ENCODE measurements around the gene AQR.
A peak's percentile ranks its signal among the peaks of the same experiment; 100 is the strongest.

The AQR gene

DNA sequence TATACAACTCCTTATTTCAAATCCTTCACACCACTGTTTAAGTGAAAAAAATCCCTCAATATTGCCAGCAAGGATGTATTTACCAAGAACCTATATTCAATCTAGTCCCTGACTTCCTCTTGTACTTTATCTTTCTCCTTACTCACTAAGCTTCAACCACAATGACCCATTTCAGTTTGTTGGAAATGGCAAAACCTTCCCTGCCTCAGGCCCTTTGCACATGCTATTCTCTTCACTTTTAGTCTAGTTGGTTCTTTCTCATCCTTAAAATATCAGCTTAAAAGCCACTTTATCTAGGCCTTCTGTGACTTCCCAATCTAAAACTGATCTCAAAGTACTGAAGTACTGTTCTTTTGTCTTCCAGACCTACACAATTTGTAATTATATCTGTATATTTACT, 92.9 kb downstream of the AQR start:
- no peak for DNase-seq (ENCODE audit: low spot score)

DNA sequence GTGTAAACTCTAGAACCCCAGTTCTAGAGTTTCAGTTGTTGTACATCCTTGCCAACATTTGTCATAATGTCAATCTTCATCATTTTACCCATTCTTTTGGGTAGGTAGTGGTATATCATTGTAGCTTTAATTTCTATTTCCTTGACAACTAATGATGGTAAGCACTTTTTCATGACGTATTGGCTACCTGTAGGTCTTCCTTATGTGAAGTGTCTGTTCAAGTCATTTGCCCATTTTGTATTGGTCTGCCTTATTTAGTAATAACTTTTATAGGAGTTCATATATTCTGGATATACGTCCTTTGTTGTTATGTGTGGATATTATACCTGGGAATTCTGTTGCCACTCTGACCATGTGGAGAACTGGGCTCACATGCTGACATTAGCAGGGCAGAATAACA, 100.4 kb downstream of the AQR start:
- DNase-seq (ENCODE audit: low spot score) = no peak

DNA sequence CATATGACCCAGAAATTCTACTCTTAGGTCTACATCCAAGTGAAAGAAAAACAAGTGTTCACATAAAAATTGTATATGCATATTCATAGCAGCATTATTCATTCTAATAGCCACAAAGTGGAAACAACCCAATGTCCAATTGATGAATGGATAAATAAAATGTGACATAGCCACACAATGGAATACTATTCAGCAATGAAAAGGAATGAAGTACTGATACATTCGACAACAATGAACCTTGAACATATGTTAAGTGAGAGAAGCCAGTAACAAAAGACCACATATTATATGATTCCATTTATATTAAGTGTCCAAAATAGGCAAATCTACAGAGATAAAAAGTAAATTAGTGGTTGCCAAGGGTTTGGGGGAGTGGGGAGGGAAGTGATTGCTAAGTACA, 104.0 kb downstream of the AQR start:
- DNase-seq (ENCODE audit: low spot score) = no peak

DNA sequence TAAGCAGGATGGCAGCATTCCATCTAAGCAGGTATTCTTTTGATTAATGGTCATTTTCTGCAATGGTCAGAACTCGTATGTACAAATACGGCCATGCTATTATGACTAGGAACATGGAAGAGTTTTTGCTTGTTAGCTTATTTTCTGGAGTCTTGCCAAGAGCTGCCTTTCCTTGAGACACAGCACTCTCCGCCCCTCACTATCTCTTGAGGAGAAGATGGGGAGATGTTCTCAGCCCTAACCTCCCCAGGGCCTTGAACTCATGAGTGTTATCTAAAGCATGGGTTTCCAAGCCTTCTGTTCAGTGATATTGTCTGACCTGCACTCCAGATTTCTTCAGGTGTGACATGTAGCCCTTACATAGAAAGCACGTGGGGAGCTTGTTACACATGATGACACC, 108.3 kb downstream of the AQR start:
- no peak for DNase-seq (ENCODE audit: low spot score)

DNA sequence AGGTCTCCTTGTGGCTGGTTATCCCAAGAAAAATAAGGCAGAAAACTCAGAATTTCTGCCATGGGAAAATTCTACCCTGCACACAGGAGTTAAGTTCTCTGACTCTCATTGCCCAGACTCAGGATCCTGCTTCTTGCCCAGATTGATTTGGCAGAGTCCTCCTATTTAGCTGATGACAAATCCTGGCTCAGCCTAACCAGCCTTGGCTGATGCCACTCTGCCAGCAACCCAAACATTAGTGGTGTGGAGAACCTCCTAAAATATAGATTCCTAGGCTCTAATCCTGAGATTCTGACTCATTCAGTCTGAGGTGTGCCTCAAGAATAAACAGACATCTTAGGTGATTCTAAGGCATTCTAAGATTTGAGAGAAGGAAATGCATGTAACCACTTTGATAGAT, 113.6 kb downstream of the AQR start:
- DNase-seq (ENCODE audit: low spot score) = no peak

DNA sequence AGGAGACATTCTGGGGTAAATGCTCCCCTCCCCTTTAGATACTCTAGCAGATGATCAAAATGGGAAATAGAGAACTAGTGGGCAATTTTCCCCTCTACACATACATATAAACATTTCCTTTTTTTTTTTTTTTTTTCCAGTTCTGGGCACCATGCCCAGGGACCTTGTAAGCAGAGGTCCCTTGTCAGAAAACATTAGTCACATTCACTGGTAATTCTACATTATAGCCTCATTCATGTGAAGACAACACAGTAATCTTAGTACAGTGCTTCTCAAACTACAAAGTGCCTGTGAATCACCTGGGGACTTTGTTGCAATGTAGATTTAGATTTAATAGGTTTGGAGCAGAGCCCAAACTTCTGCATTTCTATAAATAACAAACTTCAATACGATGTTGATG, 114.1 kb downstream of the AQR start:
- DNase-seq (ENCODE audit: low spot score) = peak; percentile 10

DNA sequence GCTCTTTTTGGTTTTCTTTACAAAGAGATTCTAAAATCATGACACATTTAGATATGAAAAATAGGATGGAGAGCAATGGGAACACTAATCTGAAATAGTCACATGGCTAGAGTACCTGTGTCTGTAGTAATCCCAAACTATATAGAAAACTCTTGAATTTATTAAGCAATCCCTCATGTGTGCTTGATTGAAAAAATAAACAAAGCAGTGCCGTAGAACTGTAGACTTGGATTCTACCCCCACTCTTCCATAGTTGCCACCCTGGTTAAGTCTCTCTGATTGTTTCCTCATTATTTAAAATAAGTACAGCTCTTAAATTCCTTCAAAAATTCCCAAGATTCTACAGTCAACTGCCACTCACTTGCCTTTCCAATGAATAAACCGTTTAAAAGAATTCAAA, 115.3 kb downstream of the AQR start:
- DNase-seq (ENCODE audit: low spot score) = no peak

DNA sequence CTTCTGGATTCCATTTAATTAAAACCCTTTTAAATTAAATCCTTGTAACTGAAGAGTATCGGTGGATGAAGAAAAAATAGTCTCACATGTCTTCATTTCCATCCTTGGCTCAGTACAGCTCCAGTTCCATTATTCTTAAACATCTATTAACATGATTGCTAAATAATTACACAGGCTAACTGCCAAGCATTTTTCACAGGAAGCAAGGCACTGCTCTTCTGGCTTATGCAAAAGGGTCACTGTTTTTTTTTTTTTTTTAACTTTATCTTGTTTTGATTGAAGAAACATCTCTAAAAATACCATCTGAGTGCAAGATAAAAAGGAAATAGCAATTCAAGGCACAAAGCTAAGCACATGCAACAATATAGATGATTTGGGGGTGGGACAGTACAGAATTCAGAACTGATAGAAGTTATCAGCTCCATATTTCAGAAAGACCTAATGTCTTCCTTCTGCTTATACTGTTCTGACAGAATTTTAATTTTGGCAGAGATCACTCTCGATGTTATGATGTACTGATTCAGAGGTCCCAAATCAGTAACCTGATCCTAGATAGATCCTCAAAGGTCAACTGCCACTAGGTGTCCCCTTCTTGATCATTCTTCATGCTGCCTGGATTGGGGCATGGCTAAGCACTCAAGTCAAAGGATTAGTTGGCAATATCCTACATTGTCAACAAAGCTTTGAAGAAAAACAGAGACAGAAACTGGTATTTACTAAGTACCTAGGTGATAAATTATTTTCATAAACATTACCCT, 116.4 kb downstream of the AQR start:
- no peak for DNase-seq (ENCODE audit: low spot score)

DNA sequence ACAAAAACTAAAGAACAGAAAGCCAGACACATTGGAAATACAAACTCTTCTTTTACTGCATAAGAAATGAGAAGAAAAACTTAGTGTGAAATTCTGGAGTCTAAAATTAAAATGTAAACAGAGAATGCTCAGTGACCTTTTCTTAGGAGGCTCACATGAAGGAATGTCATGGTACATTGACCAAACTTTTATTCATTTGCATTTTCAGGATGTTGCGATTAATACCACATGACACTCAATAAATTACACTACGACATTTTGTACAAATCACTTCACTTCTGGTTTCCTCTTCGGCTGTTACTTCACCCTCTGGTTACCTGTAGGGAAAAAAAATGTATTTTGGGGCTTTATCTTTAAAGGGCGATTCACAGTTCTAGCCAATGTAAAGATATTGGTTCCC, 117.8 kb downstream of the AQR start:
- DNase-seq (ENCODE audit: low spot score) = no peak

DNA sequence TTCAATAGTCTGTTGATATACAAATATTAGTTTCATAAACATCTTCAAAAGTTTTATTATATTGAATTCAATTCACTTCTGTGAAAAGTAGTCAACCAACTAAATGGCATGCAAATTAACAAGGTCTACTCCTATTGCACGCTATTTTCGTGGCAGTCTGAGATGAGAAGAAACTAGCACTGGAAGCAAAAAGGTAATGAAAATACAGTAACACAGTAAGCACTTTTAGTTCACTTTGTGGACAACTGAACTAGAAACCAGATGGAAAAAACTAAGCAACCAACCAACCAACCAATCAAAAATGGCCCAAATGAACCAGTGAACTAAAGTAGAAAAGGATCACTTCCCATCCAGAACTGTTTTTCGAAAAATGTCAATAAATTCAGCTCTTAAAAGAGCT, 118.5 kb downstream of the AQR start:
- DNase-seq (ENCODE audit: low spot score) = no peak

DNA sequence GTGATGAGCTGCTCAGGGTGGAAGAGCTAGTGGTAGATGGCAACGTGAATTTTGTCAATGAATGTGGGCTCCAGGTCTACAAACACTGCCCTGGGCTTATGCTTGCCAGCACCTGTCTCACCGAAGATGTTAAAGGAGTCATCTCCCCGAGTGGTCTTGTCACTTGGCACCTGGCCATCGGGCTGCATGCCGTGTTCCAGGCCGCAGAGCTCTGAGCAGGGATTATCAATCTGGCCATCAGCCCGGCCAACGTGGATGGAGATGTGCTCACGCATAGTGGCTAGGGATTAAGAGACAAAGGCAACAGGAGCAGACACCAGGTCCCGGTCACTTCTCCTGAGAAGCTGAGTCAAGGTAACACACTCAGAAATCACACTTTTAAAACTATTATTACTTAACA, 119.4 kb downstream of the AQR start:
- DNase-seq (ENCODE audit: low spot score) = no peak

DNA sequence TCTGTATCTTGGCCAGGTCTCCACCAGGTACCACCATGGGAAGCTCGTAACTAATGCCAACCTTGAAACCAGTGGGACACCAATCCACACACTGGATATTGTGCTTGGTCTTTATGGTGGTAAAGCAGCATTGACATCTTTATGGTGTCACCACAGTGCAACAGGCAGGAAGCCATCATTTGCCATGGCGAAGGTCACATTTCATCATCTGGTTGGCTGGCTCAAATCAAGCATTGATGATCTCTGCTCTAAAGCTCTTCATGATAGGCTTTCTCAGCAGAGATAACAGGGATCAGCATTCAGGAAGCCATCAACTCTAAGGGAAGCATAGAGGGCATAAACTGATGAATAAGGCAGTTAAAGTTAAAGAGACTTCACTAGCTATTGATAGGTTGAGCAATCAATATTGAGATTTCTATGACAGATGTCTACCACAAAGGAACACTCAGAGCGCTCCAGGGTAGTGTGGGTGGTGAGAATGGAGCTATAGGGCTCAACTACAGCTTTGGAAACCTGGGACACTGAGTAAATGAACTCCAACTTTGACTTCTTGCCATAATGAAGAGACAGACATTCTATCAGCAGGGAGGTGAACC, 120.1 kb downstream of the AQR start:
- no peak for DNase-seq (ENCODE audit: low spot score)

DNA sequence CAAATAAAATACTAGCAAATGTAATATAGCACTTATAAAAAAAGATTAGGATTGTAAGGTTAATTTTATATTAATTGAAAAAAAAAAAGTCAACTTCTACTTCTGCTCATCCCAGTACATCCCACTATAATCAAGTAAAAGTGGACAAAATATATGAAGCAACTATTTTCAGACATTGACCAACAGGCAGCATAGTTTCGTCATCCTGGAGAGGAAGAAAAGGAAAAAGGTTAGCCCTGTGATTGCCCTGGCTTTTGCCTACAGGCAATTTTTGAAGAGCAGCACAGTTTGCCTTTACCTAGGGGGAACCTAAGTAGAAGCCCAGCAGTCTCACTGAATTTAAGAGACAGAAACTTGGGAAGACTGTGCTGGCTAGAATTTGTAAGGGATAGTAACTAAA, 121.9 kb downstream of the AQR start:
- no peak for DNase-seq (ENCODE audit: low spot score)

DNA sequence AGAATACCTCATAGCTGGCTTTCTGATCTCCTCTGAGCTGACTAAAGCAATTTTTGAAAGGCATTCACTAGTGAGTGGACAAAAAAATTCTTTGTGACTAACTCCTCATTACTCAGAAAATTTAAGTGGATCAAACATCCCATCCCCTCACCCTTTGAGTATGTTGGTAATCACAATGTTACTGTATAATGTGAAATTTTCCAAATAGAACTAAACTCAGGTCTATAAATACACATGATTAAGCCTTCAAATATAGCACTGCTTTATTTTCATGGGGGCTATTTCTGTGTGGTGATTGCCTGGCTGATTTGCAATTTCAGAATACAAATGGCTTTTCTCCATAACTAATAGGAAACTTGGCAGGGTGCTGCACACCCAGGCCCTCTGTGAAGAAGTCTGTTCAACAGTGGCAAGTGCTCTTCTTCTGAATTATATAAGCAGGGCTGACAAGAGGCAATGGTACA, 128.2 kb downstream of the AQR start:
- DNase-seq (ENCODE audit: low spot score) = no peak

DNA sequence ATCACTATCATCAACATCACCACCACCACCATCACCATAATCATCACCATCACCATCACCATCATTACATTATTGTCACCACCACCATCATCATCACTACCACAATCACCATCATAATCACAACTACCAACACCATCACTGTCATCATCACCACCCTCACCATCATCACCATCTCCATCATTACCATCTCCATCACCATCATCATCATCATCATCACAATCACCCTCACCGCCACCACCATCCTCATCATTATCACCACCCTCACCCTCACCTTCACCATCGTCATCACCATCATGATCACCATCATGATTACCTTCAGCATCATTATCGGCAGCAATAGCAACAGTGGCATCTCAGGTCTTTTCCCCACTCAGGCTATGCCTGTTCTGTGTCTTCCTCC, 131.3 kb downstream of the AQR start:
- DNase-seq (ENCODE audit: low spot score) = no peak

DNA sequence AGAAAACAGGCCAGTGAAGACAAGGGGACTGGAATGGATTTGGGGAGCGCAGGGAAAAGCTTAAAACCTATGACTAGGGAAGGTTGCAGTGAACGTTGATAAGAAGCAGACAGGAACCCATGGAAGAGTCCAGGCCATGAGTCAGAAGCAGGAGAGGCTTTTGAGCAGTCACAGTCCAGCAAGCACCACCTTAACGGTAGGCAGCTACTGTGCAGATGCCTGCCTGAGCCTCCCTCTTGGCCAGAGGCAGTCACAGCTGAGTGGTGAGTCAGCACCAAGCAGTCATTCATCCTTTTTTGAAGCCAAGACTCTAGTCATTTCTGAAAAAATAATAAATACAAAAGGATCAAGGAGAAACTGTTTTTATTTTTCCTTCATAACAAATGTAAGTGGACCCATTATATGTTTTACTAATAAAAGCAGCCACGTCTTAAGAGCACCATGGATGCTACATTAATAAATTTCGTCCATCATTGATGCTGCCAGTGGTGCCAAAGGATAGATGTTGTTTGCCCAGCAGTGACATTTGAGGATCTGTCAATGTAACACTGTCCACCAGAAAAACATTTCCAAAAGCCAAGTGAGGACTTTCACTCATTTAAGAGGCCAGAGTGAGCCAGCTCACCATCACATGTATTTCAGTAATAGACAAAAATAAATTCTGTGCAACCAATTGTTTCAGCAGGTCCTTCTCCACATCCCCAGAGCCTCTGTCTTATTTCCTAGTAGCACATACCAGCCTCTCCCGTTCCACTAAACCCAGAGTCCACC, 132.1 kb downstream of the AQR start:
- peak; percentile 4 for DNase-seq (ENCODE audit: low spot score)

DNA sequence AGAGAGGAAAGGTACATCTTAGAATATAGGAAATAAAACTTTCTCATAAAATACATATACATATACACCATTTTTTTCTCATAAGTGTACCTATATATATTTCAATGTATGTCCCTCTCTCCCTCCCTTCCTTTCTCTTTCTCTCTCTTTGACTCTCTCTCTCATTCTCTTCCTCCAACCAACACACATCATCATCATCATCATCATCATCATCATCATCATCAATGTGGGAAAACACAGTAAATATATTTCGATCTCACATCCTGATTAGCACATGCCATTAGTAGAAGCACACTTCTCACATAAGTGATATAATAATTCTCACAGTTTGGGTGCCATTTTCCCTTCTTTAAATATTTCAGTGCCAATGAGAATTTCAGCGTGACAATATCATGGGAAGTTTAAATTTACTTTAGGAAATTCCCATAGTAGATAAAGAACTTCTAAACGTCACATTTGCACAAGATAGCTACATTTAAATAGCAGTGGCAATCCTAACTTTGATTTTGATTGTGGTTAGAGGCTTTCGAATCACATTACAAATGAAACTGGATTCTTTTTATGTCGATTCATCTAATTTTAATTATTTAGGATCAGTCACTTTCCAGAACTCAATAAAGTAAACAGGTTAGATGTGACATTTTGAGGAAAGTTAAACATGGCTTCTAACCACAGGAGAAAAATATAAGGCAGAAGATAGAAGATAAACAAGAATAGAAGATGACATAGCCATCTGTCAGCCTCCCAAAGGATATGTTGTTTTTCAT, 141.2 kb downstream of the AQR start:
- no peak for DNase-seq (ENCODE audit: low spot score)

DNA sequence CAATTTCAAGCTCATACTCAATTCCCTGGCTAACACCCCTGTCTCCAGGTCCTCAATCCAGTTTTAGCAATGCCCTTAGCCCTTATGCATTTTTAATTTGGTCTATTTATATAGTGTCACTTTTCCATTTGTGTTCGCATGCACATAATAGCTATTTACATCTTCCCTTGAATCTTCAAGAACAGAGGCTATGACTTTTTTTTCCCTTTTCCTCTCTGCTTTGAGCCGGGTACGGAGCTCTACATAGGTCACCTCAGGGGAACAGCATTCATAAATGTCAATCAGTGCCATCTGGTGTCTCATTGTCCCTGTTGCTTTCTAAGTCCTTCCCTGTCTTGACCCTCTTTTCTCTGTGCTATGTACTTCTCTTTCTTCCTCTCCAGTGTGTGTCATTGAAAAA, 147.7 kb downstream of the AQR start:
- no peak for DNase-seq (ENCODE audit: low spot score)

DNA sequence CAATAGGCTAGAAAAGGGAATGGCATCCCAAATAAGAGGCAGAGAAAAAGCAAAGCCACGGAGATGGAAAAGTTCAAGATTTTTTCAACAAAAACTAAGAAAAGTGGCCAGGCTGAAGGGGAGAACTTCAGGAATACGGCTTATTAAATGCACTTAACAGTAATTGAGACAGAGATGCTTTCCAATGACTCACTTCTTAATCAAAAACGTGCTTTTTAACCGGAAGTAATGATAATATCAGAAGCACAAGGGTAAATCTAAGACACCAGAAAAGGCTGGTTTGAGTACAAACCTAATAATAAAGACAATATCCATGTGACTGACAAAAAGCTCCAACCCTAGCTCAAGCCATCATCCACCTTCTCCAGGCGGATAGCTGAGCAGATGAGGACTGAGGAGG, 149.4 kb downstream of the AQR start:
- DNase-seq (ENCODE audit: low spot score) = no peak

DNA sequence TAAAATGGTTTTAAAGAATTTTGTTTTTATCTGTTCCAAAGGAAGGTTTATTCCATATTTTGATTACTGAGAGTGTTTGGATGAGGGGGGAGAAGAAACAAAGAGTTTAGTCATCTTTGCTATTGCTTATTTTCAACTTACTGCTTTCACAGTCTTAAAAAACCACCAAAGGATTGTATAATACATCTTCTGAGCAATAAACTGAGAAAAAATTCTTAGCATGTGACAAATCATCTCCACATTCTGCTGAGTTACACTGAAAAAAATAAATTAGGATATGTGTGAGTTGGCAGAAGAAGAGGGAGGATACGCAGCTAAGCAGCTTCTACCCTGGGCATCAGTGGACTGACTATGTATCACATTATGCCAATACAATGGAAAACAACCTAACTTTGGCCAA, 151.0 kb downstream of the AQR start:
- no peak for DNase-seq (ENCODE audit: low spot score)

DNA sequence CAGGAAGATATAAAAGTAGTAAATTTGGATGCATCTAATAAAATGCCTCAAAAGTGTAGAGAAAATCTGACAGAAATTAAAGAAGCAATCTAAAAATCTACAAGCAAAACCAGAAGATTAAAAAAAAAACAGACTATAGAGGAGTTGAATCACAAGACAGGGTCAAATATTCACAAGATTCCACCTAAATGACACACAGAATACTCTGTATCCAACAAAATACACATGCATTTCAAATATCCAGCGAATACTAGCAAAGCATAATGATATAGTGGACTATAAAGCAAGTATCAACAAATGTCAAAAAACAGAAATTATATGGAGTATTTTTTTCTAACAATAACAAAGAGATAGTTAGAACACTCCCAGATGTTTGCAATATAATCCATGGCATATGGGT, 153.7 kb downstream of the AQR start:
- no peak for DNase-seq (ENCODE audit: low spot score)

DNA sequence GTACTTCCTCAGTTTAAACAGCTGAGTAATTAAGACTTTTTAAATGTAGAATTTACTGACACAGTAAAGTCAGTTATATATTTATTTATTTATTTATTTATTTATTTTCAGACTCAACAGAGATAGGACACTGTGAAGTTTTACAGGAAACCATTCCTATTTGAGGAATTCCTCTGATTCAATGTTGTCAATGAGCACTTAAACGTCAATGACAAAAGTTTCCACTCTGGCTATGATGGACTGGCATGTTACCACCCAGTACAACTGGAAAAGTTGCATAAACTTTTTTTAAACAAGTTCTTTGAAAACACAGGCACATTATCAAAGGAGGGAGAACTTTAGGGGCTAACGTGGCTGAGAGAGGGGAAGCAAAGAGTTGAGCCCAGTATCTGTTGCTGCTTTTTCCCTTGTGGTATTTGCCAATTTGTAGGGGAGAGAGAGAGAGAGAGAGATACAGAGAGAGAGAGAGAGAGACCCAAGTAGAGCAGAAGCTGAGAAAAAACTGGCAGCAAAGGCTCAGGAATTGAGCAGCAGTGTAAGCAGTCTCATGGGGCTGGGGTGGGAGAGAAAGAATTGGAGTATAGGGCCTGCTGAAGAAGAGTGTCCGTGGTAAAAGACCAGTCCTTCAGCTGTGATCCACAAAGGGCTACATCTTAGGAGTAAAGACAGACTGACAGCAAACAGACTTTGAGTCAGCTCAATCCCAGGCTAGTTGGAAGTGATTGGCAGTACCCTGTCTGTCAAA, 155.9 kb downstream of the AQR start:
- no peak for DNase-seq (ENCODE audit: low spot score)

Measured in COLO829 (cell line).